ENCODE data around the gene PIP5K1B. TPM values are rescaled to one million over a fixed set of nuclear protein-coding genes. Genes with fewer than 3 reads are reported as not detected.

PIP5K1B gene
- total and polyA plus RNA-seq, 2 experiments from 2014 or later = 1.3 to 2.8 TPM

DNA sequence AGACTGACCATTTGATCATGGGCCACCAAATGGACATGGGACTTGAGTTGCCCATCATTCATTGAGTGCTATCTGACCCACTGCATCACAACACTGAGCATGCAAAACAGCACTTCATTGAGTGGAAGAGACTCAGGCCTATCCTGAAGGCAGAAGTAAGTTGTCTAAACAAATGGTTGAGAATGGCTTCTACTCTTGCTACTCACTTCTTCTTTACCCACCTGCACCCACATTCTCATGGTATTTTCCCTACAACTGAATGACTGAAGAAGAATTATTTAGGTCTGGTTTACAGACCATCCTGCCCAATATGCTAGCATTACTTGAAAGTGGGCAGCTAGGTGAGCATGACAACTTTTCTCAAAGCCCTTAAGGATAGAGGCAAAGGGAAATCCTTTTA, 41.0 kb upstream of the PIP5K1B start (continued):
- TF ChIP-seq REST (IDR thresholded peaks at IDR 0.05; ENCODE audit: unreplicated experiment) (no peak), EZH2 (IDR thresholded peaks at IDR 0.05; ENCODE audit: low read depth, unreplicated experiment) (no peak)

DNA sequence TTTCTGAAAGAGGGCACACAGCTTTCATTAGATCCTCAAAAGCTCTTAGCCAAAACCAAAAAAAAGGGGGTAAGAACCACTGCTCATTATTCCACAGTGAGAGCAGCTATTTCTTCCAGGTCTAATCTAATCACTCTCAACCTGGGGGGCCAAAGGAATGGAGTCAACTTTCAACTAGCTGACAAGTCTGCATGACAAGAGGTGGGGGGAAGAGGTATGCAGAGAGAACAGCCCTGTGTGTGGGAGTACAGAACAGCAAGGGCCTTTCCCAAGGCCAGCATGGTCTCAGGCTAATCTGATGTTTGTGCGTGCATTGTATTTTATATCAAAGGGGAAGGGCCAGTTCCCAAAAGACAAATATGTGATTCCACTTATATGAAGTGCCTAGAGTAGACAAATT, 36.9 kb upstream of the PIP5K1B start:
- H3K36me3 Mint-ChIP-seq (ENCODE audit: low read depth) = no peaks in the 10 kb centered on the region
- H2AFZ ChIP-seq = peak overlapping the region; percentile 85; the same call in 1 of the 2 replicates
- no peaks in the 10 kb centered on the region for H3K9me3 Mint-ChIP-seq
- TF ChIP-seq EZH2 (IDR thresholded peaks at IDR 0.05; ENCODE audit: low read depth, unreplicated experiment) = no peak
- TF ChIP-seq JUNB (IDR thresholded peaks at IDR 0.05; ENCODE audit: unreplicated experiment) = no peak
- no peak for TF ChIP-seq CREB1 (CRISPR knock-in tag; IDR thresholded peaks at IDR 0.05; ENCODE audit: low read depth)
- TF ChIP-seq ZNF331 (CRISPR knock-in tag; IDR thresholded peaks at IDR 0.05; ENCODE audit: low read depth) = no peak
- TF ChIP-seq ZNF462 (CRISPR knock-in tag; IDR thresholded peaks at IDR 0.05) = no peak
- TF ChIP-seq ETS1 (IDR thresholded peaks at IDR 0.05) = no peak
- TF ChIP-seq REST (IDR thresholded peaks at IDR 0.05; ENCODE audit: unreplicated experiment) = no peak
- no peak for TF ChIP-seq ZNF114 (CRISPR knock-in tag; IDR thresholded peaks at IDR 0.05)
- no peak for TF ChIP-seq NANOG (IDR thresholded peaks at IDR 0.05; ENCODE audit: borderline replicate concordance)
- no peak for TF ChIP-seq POLR2AphosphoS5 (IDR thresholded peaks at IDR 0.05; ENCODE audit: low read depth)
- no peak for TF ChIP-seq EZH2phosphoT487 (IDR thresholded peaks at IDR 0.05; ENCODE audit: unreplicated experiment)
- no peak overlapping the region for H3K27ac Mint-ChIP-seq
- H3K4me3 Mint-ChIP-seq = no peak overlapping the region
- H3K27me3 ChIP-seq (ENCODE audit: insufficient read depth) = no peaks in the 10 kb centered on the region
- no peaks in the 10 kb centered on the region for H3K36me3 ChIP-seq (ENCODE audit: insufficient read depth)
- no peak overlapping the region for H3K27ac ChIP-seq (ENCODE audit: low read depth)
- 0 out of 2 replicates have a peak, but pooled peaks cover 8% of the 10 kb centered on the region for H3K9me2 ChIP-seq (ENCODE audit: insufficient read depth)
- DNase-seq (ENCODE audit: low spot score) = peak; percentile 51
- H3K4me1 Mint-ChIP-seq = peaks cover 31% of the 10 kb centered on the region
- H3K4me1 ChIP-seq (ENCODE audit: insufficient read depth) = peaks cover 36% of the 10 kb centered on the region
- H3K27me3 Mint-ChIP-seq (ENCODE audit: insufficient read depth, low read depth, poor library complexity) = peaks cover 6% of the 10 kb centered on the region
- H3K4me2 ChIP-seq = peak overlapping the region; percentile 69
- no peaks in the 10 kb centered on the region for H3K79me2 ChIP-seq (replicated peaks; ENCODE audit: insufficient read depth)
- H4K20me1 ChIP-seq (replicated peaks; ENCODE audit: insufficient read depth) = no peaks in the 10 kb centered on the region
- H3F3A ChIP-seq (replicated peaks; ENCODE audit: low read depth) = no peaks in the 10 kb centered on the region
- peak; percentile 91 for ATAC-seq
- H3K4me3 ChIP-seq = no peak overlapping the region; the same call in 1 of the 2 replicates

Measured in GM23338 (cell line).